HG03558 (cell line): ENCODE measurements around the gene ETV7.

ENCODE experiments used
- ATAC-seq: cut with Tn5 transposase; IDR thresholded peaks from one replicate; pipeline ENCODE4 v1.9.1; 2021; ENCODE audit warnings: moderate number of reproducible peaks; ENCODE audit not compliant: unreplicated experiment; ENCODE audit errors: extremely low read depth

Gene ETV7

GRCh38 chr6:36328600-36328999, 58.9 kb downstream of the ETV7 start:
- ATAC-seq: no peak

GRCh38 chr6:36327919-36328236, 59.6 kb downstream of the ETV7 start:
- no peak for ATAC-seq

GRCh38 chr6:36327226-36327918, 60.1 kb downstream of the ETV7 start:
- no peak for ATAC-seq

GRCh38 chr6:36326356-36326995, 61.0 kb downstream of the ETV7 start:
- no peak for ATAC-seq

GRCh38 chr6:36324715-36325114, 62.8 kb downstream of the ETV7 start:
- ATAC-seq: no peak

- ATAC-seq: no peak
Observed at GRCh38 chr6:36324191-36324590, 63.3 kb downstream of the ETV7 start.

- no peak for ATAC-seq
Observed at GRCh38 chr6:36323062-36323461, 64.4 kb downstream of the ETV7 start.

- ATAC-seq: no peak
Observed at GRCh38 chr6:36322591-36322990, 64.9 kb downstream of the ETV7 start.

GRCh38 chr6:36320475-36320874, 67.0 kb downstream of the ETV7 start:
- ATAC-seq: no peak

GRCh38 chr6:36319821-36320220, 67.6 kb downstream of the ETV7 start:
- no peak for ATAC-seq

GRCh38 chr6:36319436-36319762, 68.1 kb downstream of the ETV7 start:
- no peak for ATAC-seq

GRCh38 chr6:36318690-36319435, 68.6 kb downstream of the ETV7 start:
- ATAC-seq: no peak

- no peak for ATAC-seq
Observed at GRCh38 chr6:36317623-36318022, 69.8 kb downstream of the ETV7 start.
